Measurements from ENCODE around the gene CACNA1G.

Gene CACNA1G

DNA sequence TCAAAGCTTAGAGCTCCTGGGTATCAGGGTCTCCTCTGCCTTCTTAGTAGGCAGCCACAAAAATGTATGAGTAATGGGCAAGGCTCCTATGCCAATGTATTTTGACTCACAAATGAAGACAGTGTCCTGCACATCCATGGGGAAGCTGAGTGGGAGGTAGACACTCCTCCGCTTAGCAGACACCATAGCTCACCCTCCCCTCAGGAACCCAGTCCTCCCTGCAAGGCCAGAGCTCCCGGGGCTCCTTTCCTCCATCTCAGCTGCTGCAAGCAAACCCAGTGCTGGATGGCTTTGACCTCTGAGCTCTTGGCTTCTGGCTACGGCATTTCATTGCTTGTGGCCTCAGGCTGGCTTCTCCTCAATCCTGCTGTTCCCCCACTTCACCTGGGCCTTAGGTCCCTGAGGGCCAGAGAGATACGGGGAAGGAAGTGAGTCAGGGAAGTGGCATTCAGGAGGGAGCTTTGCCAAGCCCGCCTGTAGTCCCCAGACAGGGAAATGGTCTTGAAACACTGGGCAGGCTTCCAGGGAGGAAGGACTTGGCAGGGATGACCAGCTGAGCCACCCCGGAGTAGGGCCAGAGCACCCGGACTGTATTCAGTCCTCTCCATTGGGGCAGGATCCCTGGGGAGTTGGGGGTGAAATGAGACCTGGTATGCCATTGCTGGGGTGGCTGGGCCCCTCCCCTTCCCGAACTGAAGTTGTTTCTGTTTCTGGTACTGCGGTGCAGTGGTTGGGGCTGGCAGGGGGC is 78.6 kb downstream of the CACNA1G start:
- H4K20me1 ChIP-seq (ENCODE audit: insufficient read depth, low read length) = no peaks in the 10 kb centered on the region
- no peaks in the 10 kb centered on the region for H3K4me1 ChIP-seq (ENCODE audit: insufficient read depth, low read length, severe bottlenecking)
- H3F3A ChIP-seq (ENCODE audit: insufficient read depth, low read length) = no peaks in the 10 kb centered on the region
- H3K27ac ChIP-seq (ENCODE audit: low read depth, low read length, poor library complexity, severe bottlenecking) = no peak overlapping the region
- no peaks in the 10 kb centered on the region for H3K36me3 ChIP-seq (ENCODE audit: insufficient read depth, low read length)
- no peaks in the 10 kb centered on the region for H3K79me2 ChIP-seq (ENCODE audit: insufficient read depth, low read length)
- H3K9me3 ChIP-seq (ENCODE audit: low read length) = no peaks in the 10 kb centered on the region
- no peaks in the 10 kb centered on the region for H3K9me2 ChIP-seq (ENCODE audit: low read depth, low read length)
- no peak for TF ChIP-seq EZH2 (IDR thresholded peaks at IDR 0.05; ENCODE audit: borderline replicate concordance, low read length)
- TF ChIP-seq CTCF (IDR thresholded peaks at IDR 0.05; ENCODE audit: low read length) = no peak
- H3K27me3 ChIP-seq (ENCODE audit: insufficient read depth, low read length) = no peaks in the 10 kb centered on the region
- H3K4me3 ChIP-seq (ENCODE audit: low read depth, low read length, poor library complexity, severe bottlenecking) = no peak overlapping the region
- no peak overlapping the region for H3K4me2 ChIP-seq (ENCODE audit: low read length)
- H3K9ac ChIP-seq (ENCODE audit: low read length) = no peak overlapping the region
- H2AFZ ChIP-seq (ENCODE audit: low read length) = no peak overlapping the region

GRCh38 chr17:50640686-50641351 is 80.3 kb downstream of the CACNA1G start:
- Histone ChIP-seq H3K27me3 (ENCODE audit: insufficient read depth, low read length) (no peaks in the 10 kb centered on the region), H3K4me3 (ENCODE audit: low read depth, low read length, poor library complexity, severe bottlenecking) (no peak overlapping the region), H3F3A (ENCODE audit: insufficient read depth, low read length) (no peaks in the 10 kb centered on the region), H4K20me1 (ENCODE audit: insufficient read depth, low read length) (no peaks in the 10 kb centered on the region), H3K4me2 (ENCODE audit: low read length) (no peak overlapping the region), H3K9ac (ENCODE audit: low read length) (no peak overlapping the region), H3K79me2 (ENCODE audit: insufficient read depth, low read length) (no peaks in the 10 kb centered on the region), H2AFZ (ENCODE audit: low read length) (no peak overlapping the region), H3K27ac (ENCODE audit: low read depth, low read length, poor library complexity, severe bottlenecking) (no peak overlapping the region), H3K36me3 (ENCODE audit: insufficient read depth, low read length) (no peaks in the 10 kb centered on the region), H3K9me2 (ENCODE audit: low read depth, low read length) (no peaks in the 10 kb centered on the region), H3K9me3 (ENCODE audit: low read length) (no peaks in the 10 kb centered on the region), H3K4me1 (ENCODE audit: insufficient read depth, low read length, severe bottlenecking) (no peaks in the 10 kb centered on the region)
- TF ChIP-seq CTCF (IDR thresholded peaks at IDR 0.05; ENCODE audit: low read length) = no peak

DNA sequence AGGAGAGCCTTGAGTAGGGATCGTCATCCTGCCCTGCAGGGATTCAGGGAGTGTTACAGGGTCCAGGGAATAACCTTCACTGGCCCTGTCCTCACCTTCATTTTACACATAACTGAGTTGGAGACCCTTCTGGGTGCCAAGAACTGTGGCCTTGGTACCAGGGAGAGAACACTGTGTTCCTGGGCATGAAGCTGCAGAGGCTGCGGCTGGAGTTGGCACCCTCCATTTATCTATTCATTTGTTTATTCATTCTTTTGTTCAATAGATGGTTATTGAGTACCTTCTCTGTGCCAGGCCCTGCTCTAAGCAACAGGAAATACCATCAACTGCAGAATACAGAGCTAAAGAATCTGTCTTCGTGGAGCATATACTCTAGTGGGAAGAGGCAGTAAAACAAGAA is 80.8 kb downstream of the CACNA1G start:
- Histone ChIP-seq H3K27ac (ENCODE audit: low read depth, low read length, poor library complexity, severe bottlenecking) (no peak overlapping the region), H2AFZ (ENCODE audit: low read length) (no peak overlapping the region), H3K9ac (ENCODE audit: low read length) (no peak overlapping the region), H3K4me2 (ENCODE audit: low read length) (no peak overlapping the region), H3K4me1 (ENCODE audit: insufficient read depth, low read length, severe bottlenecking) (no peaks in the 10 kb centered on the region), H3K27me3 (ENCODE audit: insufficient read depth, low read length) (no peaks in the 10 kb centered on the region), H3K36me3 (ENCODE audit: insufficient read depth, low read length) (no peaks in the 10 kb centered on the region), H3K9me2 (ENCODE audit: low read depth, low read length) (no peaks in the 10 kb centered on the region), H3K4me3 (ENCODE audit: low read depth, low read length, poor library complexity, severe bottlenecking) (no peak overlapping the region), H3K79me2 (ENCODE audit: insufficient read depth, low read length) (no peaks in the 10 kb centered on the region), H3F3A (ENCODE audit: insufficient read depth, low read length) (no peaks in the 10 kb centered on the region), H3K9me3 (ENCODE audit: low read length) (no peaks in the 10 kb centered on the region), H4K20me1 (ENCODE audit: insufficient read depth, low read length) (no peaks in the 10 kb centered on the region)
- TF ChIP-seq CTCF (IDR thresholded peaks at IDR 0.05; ENCODE audit: low read length) (no peak), EZH2 (IDR thresholded peaks at IDR 0.05; ENCODE audit: borderline replicate concordance, low read length) (no peak)
